ACHN (cell line): ENCODE measurements around the gene SUPT6H.

ENCODE experiments used
- DNase-seq: peaks from one replicate; pipeline ENCODE4 v3.0.0-alpha.2; 2015
- in situ Hi-C: cut with HindIII; loops from 2 replicates; pipeline ENCODE4 v1.10.0; 2017; ENCODE audit warnings: low sequenced_read_pairs, low pct_ligation_motif_present, low pct_unique_long_range_greater_than_20kb

SUPT6H gene

GRCh38 chr17:28686296-28686695, 24.3 kb downstream of the SUPT6H start:
- no peak for DNase-seq
- in situ Hi-C loops = no loop called here

- in situ Hi-C loops = no loop called here
- no peak for DNase-seq
These were observed 26.5 kb downstream of the SUPT6H start for GRCh38 chr17:28688481-28688880.

- DNase-seq = no peak
- in situ Hi-C loops = no loop called here
These were observed 27.0 kb downstream of the SUPT6H start for GRCh38 chr17:28689011-28689410.

GRCh38 chr17:28693869-28694268, 31.9 kb downstream of the SUPT6H start:
- no peak for DNase-seq
- in situ Hi-C loops = no loop called here

- peak; percentile 61 for DNase-seq
- in situ Hi-C loops = no loop called here
These were observed 36.4 kb downstream of the SUPT6H start for GRCh38 chr17:28698253-28698941.

- in situ Hi-C loops = no loop called here
- no peak for DNase-seq
These were observed 38.3 kb downstream of the SUPT6H start for GRCh38 chr17:28700278-28700677.

GRCh38 chr17:28700830-28701492, 39.0 kb downstream of the SUPT6H start:
- in situ Hi-C loops = no loop called here

GRCh38 chr17:28702026-28702751, 40.2 kb downstream of the SUPT6H start:
- in situ Hi-C loops = no loop called here
- DNase-seq = no peak

More at GRCh38 chr17:28700830-28701492, 39.0 kb downstream of the SUPT6H start:
- no peak for DNase-seq

GRCh38 chr17:28702752-28703150, 40.7 kb downstream of the SUPT6H start:
- DNase-seq = no peak
- in situ Hi-C loops = no loop called here

- in situ Hi-C loops = no loop called here
- DNase-seq = no peak
These were observed 41.7 kb downstream of the SUPT6H start for GRCh38 chr17:28703552-28704218.

- no peak for DNase-seq
- in situ Hi-C loops = no loop called here
These were observed 42.3 kb downstream of the SUPT6H start for GRCh38 chr17:28704219-28704858.

GRCh38 chr17:28705074-28705659, 43.2 kb downstream of the SUPT6H start:
- in situ Hi-C loops = no loop called here
- no peak for DNase-seq

- in situ Hi-C loops = no loop called here
- no peak for DNase-seq
These were observed 43.8 kb downstream of the SUPT6H start for GRCh38 chr17:28705728-28706334.

- in situ Hi-C loops = no loop called here
- DNase-seq = no peak
These were observed 44.7 kb downstream of the SUPT6H start for GRCh38 chr17:28706471-28707338.

- in situ Hi-C loops = no loop called here
- no peak for DNase-seq
These were observed 45.3 kb downstream of the SUPT6H start for GRCh38 chr17:28707339-28707720.

GRCh38 chr17:28710861-28711722, 49.1 kb downstream of the SUPT6H start:
- in situ Hi-C loops = no loop called here
- DNase-seq = peak; percentile 90
